Kasumi-1 (cell line): ENCODE results near the gene DNAH1.
A peak's percentile ranks its signal among the peaks of the same experiment; 100 is the strongest.

Source experiments
- DNase-seq, 2 experiments: peaks; one replicate each; lab custom pipeline; 2025; lab: John Stamatoyannopoulos, UW

The DNAH1 gene

GRCh38 chr3:52433996-52434479 is 117.9 kb downstream of the DNAH1 start:
- no peak for DNase-seq

DNA sequence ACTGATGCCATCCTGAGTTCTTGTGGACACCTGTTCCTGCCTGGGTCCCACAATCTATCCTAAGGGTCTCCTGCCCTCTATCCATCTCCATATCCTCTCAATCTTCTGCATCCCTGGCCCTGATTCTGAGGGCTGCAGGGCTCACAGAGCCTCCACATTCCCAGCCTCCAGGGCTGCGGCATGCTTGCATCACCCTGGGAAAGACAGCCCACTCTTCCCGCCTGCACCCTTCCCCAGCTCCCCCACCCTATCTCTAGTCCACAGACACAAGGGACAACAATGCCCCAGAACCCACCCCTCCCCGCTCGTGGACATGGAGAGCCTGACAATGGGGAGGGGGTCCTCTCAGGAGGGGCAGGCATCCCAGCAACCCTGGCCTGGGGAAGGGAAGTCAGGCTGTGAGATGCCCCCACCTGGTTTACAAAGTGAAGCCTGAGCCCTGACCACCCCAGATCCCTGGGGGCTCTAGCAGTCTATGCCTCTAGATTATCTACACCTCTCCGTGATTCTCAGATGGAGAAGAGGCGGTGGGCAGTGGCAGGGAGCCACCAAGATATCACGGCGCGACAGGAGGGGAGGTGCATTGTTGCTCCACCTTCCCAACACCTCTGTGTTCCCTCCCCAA is 118.5 kb downstream of the DNAH1 start:
- no peak for DNase-seq

DNA sequence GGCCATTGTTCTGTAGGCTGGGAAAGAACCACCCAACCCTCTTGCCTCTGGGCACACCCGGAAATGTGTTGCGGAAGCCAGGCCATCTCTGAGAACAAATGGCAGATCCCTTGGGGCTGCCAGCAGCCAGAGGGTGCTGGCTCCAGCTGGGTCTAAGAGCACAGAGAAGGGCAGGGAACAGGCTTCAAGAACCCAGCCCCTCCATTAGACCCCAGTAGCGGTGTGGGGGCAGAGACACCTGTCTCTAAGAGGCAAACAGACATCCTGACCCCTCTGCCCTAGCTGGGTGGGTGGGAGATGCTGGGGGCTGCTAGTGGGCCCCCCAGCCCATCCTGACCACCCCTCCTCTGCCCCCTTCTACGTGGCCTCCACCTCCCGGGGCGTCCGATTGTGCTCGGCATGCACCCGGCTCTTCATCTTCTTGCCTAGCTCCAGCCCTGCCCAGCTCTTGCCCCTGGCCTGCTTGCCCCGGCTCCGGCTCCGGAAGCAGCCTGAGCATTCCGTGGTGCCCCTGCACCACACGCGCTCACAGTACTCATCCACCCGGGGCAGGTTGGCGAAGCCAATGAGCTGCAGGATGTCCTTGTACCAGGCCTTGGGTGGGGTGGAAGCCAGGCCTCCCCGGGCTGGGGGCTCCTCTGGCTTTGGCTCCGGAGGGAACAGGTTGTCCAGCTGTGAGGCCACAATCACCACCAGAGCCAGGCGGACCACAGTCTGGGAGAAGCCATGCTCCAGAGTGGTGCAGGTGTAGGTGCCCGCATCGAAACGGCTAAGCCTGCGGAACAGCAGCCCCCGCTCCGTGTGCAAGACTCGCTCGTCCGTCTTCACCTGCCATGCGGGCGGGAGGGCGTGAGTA is 119.4 kb downstream of the DNAH1 start:
- DNase-seq: no peak

GRCh38 chr3:52436500-52437149 is 120.5 kb downstream of the DNAH1 start:
- DNase-seq: no peak

GRCh38 chr3:52437326-52438103 is 121.4 kb downstream of the DNAH1 start:
- DNase-seq: no peak

DNA sequence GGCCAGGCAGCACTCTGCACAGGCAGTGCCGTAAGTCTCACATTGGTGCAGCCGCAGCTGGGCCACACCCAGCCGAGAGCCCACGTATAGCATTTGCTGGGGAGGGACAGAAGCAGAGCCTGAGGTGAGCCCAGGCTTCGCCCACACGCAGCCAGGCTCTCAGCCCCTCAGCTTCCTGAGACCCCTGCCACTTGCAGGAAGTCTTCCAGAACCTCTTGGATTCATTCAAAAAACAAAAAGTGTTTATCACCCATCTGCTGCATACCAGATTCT is 121.9 kb downstream of the DNAH1 start:
- DNase-seq: no peak

- DNase-seq: no peak
These were observed 122.7 kb downstream of the DNAH1 start for GRCh38 chr3:52438579-52439425.

DNA sequence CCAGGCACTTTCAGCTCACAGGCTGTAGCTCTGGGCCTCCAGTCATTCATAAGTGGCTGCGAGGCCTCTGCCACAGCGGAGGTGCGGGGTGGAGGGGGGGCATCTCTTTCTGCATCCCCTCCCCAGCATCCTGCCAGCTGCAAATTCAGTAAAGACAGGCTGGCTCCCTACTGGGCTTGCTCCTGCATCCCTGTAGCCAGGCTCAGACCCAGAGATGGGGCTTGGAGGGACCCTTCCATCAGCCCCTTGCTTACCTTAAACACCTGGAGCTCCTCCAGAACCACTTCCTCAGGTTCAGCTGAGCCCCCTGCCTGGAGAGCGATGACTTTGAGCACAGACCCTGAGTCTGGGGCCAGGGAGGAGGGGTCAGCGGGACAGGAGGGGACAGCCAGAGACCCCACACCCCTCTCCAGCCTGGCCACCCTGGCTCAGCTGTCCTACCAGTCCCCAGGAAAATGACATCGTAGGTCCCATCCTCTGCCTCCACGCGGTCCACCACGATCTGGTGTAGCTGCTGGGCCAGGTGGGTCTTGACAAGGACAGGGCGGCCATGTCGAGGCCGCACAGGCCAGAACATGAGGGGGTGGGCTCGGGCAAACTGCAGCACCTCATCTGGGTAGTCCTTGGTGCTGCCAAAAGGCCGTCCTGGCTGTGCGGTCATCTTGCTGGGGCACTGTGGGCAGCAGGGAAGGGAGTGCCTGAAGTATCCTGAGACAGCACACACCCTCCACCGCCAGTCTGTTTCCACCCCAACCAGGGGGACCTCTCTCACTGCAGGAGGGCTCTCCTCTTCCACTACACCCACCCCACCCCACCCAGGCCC is 123.5 kb downstream of the DNAH1 start:
- no peak for DNase-seq

DNA sequence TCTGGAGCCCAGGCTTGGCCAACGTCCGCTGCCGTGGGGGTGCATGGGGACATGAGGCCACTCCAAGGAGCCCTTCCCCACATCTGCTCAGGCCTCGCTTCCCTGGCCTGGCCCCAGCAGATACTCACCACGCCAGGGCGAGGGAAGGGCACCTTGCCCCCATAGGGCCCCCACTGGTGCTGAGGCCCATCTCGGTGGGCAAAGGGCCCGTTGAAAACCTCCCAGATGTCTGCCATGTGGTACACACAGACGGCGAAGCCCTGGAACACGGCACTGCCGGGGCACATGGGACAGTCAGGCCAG is 124.1 kb downstream of the DNAH1 start:
- DNase-seq: no peak

- DNase-seq: no peak
These were observed 124.6 kb downstream of the DNAH1 start for GRCh38 chr3:52440671-52441070.

- no peak for DNase-seq
These were observed 125.1 kb downstream of the DNAH1 start for GRCh38 chr3:52441091-52441771.

- DNase-seq: no peak
These were observed 125.7 kb downstream of the DNAH1 start for GRCh38 chr3:52441772-52442332.

DNA sequence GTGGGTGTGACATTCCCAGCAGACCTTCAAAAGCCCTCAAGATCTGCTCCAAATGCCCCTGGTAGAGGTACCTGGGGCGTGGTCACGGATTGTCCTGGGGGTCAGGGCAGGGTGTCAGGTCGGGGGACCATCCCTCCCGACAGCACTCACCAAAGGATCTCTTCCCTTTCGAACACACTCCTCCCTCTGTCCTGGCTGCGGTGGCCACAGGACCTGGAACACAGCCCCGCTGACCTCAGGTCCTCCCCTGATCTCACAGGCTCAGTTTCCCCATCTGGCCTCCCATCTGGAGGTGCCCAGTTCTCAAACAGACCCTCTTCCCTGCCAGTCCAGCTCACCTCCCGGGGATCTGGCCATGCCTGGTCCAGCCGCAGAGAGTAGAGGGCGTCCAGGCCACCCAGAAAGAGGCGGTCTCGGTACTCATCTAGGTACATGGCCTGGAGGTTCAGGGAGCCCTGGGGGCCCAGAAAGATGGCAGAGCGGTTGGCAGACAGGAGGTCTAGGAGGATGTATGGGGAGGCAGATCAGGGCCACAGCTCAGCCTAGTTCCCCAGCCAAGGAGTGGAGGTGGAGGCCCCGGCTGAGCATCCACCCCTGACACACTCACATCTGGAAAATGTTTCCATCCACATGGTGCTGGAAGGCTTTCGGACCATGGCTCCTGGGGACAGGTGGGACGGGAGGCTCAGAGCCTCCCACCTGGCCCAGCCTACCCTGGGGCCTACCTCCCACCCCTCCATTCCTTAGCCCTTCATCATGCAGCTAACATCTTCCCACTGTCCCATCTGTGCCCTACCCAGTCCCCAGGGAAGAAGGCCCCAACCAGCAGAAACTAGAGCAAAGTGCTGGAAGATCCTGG is 126.5 kb downstream of the DNAH1 start:
- DNase-seq: no peak

- DNase-seq: no peak
These were observed 127.1 kb downstream of the DNAH1 start for GRCh38 chr3:52443268-52443610.

DNA sequence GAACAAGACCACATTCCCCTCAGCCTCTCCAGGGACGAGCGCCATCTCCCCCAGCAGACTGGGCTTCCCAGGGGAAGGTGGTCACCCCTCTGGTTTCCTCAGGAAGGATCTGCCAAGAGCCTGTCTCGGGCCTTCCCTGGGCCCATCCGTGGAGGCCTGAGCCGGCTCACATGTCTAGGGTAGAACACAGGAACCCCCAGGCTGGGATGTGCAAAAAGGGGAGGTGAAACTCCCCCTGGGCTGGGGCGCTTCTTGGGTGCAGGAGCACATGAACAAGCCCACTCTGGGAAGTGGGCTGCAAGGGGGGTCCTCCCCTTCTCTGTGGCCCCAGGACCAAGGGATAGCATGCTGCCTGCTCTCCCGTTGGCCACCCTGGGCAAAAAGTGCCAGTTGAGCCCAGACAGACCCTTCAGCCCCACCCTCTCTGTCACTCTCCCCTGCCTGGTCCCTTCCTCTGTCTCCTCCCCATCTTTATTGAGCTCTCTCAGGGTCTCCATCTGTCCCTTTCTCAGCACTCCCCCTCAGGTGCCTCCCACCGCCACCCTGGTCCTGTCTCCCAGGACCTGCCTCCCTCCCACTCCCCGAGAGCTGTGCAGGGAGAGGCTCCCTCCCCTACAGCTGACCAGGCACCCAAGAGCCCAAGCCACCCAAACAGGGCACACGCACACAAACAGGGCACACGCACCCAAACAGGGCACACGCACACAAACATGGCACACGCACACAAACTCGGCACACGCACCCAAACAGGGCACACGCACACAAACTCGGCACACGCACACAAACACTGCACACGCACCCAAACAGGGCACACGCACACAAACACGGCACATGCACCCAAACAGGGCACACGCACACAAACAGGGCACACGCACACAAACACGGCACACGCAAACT is 127.9 kb downstream of the DNAH1 start:
- DNase-seq: no peak

GRCh38 chr3:52444860-52445793 is 129.0 kb downstream of the DNAH1 start, which contains the start of gene SEMA3G:
Gene SEMA3G, minus strand, starts transcription at chr3:52445103. Its CDS starts 76 bp downstream, at chr3:52445027.
- DNase-seq: peak; percentile 76 to 77

DNA sequence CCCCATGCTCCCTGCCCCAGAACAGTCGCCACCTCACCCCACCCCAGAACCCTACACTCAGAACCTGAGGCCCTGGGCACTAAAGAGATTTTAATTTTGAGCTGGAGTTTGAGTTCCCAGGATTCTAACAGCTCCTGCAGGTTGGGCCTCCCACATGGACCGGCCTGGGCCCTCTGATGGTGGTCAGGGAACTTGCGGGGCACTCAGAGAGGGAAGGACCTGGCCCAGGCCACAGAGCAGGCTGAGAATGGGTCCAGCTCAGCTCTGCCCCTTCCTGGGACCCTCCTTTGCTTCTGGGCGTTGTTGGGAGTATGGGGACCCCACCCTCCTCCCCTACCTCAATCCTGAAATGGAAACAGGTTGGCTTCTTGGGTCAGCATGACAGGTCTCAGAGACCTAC is 129.9 kb downstream of the DNAH1 start:
- DNase-seq: no peak
